OCI-LY7 (cell line): ENCODE measurements around the gene PCDHGA1.

Experiments used
- EZH2phosphoT487 ChIP-seq: fragments of 200-600 bp; sonication (generic); IDR thresholded peaks from 2 replicates; pipeline ENCODE4 v1.6.1; 2018; ENCODE audit warnings: low read depth, borderline replicate concordance, mild to moderate bottlenecking, mixed run types, antibody characterized with exemption, low read length, moderate library complexity, mixed read lengths
- TF ChIP-seq, protein P1 (sequence below): fragments of 200-600 bp; sonication (generic); conservative IDR thresholded peaks from 2 replicates; pipeline ENCODE4 v1.5.1; 2014; ENCODE audit warnings: mild to moderate bottlenecking, antibody characterized with exemption, low read length, moderate library complexity, mixed read lengths

DNA sequence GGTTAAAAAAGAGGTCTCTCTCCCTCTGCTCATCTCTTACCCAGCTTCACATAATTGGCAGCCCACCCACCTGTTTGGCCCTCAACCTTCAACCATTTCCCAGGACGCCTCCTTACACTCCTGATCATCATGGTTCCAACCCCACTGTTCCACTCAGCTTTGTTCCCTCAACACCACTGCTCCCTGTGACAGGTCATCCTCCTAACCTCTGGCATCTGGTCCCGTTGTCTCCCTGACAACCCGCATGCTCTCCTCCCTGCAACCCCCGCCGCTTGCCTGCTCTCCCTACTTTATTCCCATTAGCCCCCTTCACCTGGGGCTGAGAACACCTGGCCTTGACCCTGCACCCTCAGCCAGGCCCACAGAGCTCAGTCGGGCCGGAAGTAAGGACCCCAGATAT is 171.4 kb downstream of the PCDHGA1 start:
- TF ChIP-seq, protein P1, sequence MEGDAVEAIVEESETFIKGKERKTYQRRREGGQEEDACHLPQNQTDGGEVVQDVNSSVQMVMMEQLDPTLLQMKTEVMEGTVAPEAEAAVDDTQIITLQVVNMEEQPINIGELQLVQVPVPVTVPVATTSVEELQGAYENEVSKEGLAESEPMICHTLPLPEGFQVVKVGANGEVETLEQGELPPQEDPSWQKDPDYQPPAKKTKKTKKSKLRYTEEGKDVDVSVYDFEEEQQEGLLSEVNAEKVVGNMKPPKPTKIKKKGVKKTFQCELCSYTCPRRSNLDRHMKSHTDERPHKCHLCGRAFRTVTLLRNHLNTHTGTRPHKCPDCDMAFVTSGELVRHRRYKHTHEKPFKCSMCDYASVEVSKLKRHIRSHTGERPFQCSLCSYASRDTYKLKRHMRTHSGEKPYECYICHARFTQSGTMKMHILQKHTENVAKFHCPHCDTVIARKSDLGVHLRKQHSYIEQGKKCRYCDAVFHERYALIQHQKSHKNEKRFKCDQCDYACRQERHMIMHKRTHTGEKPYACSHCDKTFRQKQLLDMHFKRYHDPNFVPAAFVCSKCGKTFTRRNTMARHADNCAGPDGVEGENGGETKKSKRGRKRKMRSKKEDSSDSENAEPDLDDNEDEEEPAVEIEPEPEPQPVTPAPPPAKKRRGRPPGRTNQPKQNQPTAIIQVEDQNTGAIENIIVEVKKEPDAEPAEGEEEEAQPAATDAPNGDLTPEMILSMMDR = no peak
- no peak for TF ChIP-seq EZH2phosphoT487
